ENCODE measurements around the gene LYSMD2. TPM values are rescaled to one million over a fixed set of nuclear protein-coding genes. Genes with fewer than 3 reads are reported as not detected.

The LYSMD2 gene
- total and polyA plus RNA-seq, 8 donors = 5.0 to 29.7 (median 8.0) TPM

DNA sequence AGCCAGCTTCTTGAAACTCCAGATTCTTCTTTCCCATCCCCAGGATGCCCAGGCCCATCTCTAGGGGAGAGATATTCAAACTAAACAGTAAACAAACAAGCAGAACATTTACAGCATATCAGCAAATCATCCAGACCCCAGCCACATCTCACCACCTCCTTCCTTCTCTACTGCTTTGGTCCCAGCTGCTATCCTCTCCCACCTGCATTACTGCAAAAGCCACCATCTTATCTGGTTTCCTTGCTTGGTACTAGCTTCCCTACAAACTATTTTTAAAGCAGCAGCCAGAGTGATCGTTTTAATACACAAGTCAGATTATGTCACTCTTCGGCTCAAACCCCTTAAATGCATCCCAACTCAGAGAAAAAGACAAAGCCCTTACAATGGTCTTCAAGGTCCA, 4.8 kb downstream of the LYSMD2 start:
- Histone ChIP-seq H3K27ac (peak overlapping the region in 2 of 4 donors; percentile 85 to 89), H3K4me1 (peaks cover 5 to 12% (median 8%) of the 10 kb centered on the region in 3 donors), H3K9me3 (no peaks in the 10 kb centered on the region), H3K27me3 (no peaks in the 10 kb centered on the region), H3K36me3 (no peaks in the 10 kb centered on the region), H3K4me3 (no peak overlapping the region)
- intact Hi-C loops (cut with DNase I) = loop anchor here in 1 of 3 donors (10.0 kb wide), 1 partner anchor 178 kb away; no protein-coding TSS in a partner anchor
- no peak for DNase-seq
- no peak for TF ChIP-seq CTCF (IDR thresholded peaks at IDR 0.05)
- FAIRE-seq = no peak
- ATAC-seq = no peak
- 71 to 72% methylated on average over 2 of the region's 2 CpGs for WGBS, 2 donors

DNA sequence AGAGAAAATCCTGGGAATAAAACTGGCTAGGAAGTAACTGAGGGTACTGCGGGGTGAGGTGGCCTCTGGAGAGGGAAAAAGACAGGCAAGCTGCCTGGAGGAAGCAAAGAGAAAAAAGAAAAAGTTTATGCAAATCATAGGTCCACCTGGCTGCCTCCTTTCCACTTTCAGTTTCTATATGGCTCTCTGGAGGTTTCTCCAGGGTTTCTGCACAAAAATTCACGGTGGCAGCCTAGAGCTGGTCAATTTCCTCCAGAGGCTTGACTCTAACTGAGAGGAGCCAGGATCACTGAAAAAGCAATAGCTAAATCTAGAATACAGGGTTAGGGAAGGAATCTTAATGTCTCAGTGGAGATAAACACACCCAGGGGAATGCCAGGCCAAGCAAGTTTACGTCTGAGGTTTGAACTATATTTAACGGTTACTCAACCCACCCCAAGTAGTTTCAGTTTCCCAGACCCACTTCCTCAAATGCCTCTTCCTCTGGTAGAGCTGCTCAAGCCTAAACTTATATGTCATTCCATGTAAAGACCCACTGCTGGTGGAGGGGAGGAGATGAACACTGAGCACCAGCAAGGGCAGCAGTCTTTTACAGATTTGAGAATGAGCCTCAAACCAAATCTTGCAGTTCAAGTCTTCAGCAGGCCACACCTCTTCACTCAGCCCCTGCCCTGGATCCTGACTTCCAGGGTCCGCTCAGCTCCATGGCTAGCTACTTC, 5.7 kb downstream of the LYSMD2 start:
- FAIRE-seq (no peak), ATAC-seq (peak; percentile 71 to 80 (median 77)), DNase-seq (peak in 1 of 6 donors; percentile 45)
- H3K9me3 ChIP-seq = no peaks in the 10 kb centered on the region
- WGBS, 2 donors = 22 to 29% methylated on average over 5 of the region's 5 CpGs
- intact Hi-C loops (cut with DNase I) = loop anchor here in 1 of 3 donors (10.0 kb wide), 1 partner anchor 177 kb away; no protein-coding TSS in a partner anchor
- no peaks in the 10 kb centered on the region for H3K27me3 ChIP-seq
- peaks cover 5 to 12% (median 8%) of the 10 kb centered on the region in 3 donors for H3K4me1 ChIP-seq
- H3K36me3 ChIP-seq = no peaks in the 10 kb centered on the region
- peak overlapping the region in 2 of 4 donors; percentile 18 to 27 for H3K4me3 ChIP-seq
- H3K27ac ChIP-seq = peak overlapping the region; percentile 20 to 89 (median 60)
- TF ChIP-seq CTCF (IDR thresholded peaks at IDR 0.05) = no peak

DNA sequence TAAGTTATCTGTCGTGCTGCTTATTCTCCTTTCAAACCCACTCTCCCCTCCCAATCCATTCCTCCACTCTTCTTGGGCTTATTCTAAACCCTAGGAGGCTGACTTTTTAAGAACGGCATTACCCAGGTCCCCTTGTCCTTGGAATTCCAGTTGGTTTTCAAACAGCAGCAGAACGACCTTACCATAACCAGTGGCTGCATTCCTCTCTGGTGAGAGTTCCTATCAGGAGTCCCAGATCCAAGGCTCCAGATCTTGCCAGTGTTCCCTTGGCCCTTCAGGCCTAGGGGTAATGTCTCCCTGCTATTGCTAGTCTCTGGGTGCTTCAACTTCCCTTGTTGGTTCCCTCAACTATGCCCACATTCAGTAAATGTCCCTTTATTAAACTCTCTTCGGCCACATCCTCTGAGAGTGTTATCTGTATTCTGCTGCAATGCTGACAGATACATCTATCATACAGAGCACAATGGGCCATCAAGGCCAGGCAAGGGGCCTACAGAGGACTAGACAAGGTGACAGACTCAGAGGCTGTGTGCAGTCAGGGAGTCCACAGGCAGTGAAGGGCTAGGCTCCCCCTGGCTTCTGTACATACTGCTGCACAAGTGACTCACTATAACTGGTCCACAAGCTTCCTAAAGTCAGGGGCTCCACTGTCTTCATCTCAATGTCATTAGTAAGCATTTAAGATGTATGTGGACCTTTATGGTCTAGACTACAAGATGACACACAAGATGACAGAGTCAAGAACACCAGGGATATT, 10.1 kb downstream of the LYSMD2 start:
- DNase-seq (no peak), ATAC-seq (peak in 2 of 4 donors; percentile 24 to 28), FAIRE-seq (no peak)
- TF ChIP-seq CTCF (IDR thresholded peaks at IDR 0.05) = no peak
- Histone ChIP-seq H3K27me3 (no peaks in the 10 kb centered on the region), H3K4me1 (peaks cover 3 to 7% (median 5%) of the 10 kb centered on the region in 3 donors), H3K27ac (no peak overlapping the region), H3K4me3 (no peak overlapping the region), H3K36me3 (no peaks in the 10 kb centered on the region), H3K9me3 (no peaks in the 10 kb centered on the region)
- WGBS, 2 donors = 72 to 75% methylated on average over 4 of the region's 4 CpGs
- intact Hi-C loops (cut with DNase I) = no loop called here

- H3K4me1 ChIP-seq = peaks cover 0 to 3% (median 3%) of the 10 kb centered on the region in 3 donors
- no peak for TF ChIP-seq CTCF (IDR thresholded peaks at IDR 0.05)
- intact Hi-C loops (cut with DNase I) = no loop called here
- WGBS, 2 donors = 29% methylated on average over 5 of the region's 5 CpGs
- H3K36me3 ChIP-seq = no peaks in the 10 kb centered on the region
- FAIRE-seq (no peak), DNase-seq (peak in 1 of 6 donors; percentile 18), ATAC-seq (peak; percentile 35 to 86 (median 81))
- H3K9me3 ChIP-seq = no peaks in the 10 kb centered on the region
- H3K4me3 ChIP-seq = no peak overlapping the region
- no peak overlapping the region for H3K27ac ChIP-seq
- H3K27me3 ChIP-seq = no peaks in the 10 kb centered on the region
These were observed 11.0 kb downstream of the LYSMD2 start for GRCh38 chr15:51726302-51727073.
